Glomerular endothelial cell (primary cell): Measurements from ENCODE around the gene MEIKIN. TPM values are rescaled to one million over a fixed set of nuclear protein-coding genes. Genes with fewer than 3 reads are reported as not detected.

Source experiments
- DNase-seq: peaks from one replicate; pipeline ENCODE4 v3.0.0-alpha.2; 2011; ENCODE audit warnings: low read depth, low spot score; ENCODE audit errors: extremely low read depth
- total RNA-seq: library from RNA; depleted of rRNA; stranded (reverse); fragments of >200 nt; gene quantifications from 2 replicates; pipeline ENCODE4 v1.2.3, GENCODE V29; 2015

Gene MEIKIN
- total RNA-seq, 1 donor from 2014 or later: not detected

DNA sequence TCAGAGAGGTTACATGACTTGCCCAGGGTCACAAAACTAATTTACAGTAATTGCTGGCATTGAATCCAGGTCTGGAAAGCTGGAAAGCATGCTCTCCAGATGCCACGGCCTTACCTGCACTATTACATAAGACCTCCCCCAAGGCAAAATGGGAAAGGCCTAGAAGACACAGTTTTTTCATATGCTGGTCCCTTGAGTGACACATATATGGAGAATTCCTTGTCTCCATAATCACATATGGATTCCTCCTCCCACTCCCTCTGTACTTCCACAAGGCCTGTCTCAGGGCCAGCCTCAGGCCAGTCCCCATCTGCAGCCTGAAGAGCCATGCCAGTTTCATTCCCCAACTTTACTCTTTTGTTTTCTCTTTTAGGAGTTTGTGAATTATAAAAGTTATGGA lies 28.6 kb upstream of the MEIKIN start:
- DNase-seq: no peak

DNA sequence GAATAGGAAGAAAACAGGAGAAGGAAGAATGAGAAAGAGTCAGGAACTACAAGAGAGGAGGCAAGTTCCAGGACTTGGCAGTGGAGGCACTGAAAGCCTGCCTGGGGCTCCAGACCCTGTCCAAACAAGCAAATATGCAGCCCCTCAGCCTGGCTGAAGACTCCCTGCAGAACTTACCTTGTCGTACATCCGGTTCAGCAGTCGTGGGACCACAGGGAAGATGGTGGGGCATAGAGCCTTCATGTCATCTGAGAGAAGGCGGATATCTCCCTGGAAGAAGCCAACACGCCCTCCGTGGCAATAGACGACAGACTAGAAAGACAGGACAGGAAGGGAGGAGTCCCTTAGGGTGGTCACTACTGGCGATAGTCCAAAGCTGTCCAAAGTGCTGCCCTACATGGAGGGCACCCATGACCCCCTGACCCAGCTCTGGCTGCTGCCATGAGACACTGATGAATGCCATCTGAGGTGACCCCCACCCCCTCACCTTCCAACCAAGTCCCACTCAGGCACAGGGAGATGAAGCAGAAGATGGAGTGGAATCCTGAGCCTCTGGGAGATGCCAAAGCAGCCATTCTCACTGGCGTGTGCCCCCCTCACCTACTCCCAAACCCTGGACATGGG lies 27.7 kb upstream of the MEIKIN start:
- no peak for DNase-seq

- no peak for DNase-seq
These were observed 23.0 kb upstream of the MEIKIN start for GRCh38 chr5:131968396-131968954.

DNA sequence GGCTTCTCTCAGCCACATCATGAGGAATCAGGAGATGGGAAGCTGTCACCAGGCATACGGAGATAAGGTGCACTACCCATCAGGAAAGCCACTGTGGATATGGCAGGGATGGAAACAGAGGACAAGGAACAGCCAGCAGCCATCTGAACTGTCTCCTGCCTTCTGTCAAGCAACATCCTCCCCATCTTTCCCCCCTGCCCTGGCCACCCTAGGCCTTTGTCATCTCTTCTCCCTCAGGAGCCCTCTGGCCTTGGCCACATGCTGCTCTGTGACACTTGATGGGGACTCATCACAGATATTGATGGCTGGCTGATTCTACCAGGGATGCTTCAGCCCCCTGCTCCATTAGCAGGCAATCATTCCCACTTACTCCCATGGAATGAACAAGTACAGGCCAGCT lies 21.1 kb upstream of the MEIKIN start:
- DNase-seq: no peak

GRCh38 chr5:131965826-131966415 lies 20.5 kb upstream of the MEIKIN start:
- no peak for DNase-seq

- no peak for DNase-seq
These were observed 14.4 kb upstream of the MEIKIN start for GRCh38 chr5:131959906-131960305.

- no peak for DNase-seq
These were observed 13.7 kb upstream of the MEIKIN start for GRCh38 chr5:131959136-131959535.

GRCh38 chr5:131957721-131958441 lies 12.4 kb upstream of the MEIKIN start:
- DNase-seq: no peak

- no peak for DNase-seq
These were observed 8.5 kb upstream of the MEIKIN start for GRCh38 chr5:131953969-131954368.

DNA sequence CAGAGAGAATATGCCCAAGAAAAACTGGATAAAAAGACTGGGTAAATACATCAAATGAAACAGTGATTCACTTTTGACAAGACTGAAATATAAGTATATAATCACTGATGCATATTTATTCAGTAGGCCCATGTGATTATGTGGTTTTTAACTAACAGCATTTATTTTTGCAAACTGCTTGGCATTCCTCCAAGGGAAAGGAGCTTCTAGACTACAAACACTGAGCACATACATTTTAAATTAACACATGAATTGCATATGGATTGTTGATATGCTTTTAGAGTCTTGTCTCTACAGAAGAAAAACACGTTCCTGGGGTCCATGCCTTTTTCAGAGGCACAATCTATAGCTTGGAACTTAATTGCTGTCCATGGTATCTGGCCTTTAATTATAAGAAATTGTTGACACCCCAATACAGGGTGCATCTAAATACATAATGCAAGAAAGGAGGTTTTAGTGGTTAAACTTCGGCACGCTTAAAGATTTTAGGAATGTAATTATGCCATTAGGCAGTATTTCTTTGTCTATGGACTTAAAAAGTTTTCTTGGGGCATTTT lies 6.9 kb upstream of the MEIKIN start:
- no peak for DNase-seq

GRCh38 chr5:131950706-131951105 lies 5.2 kb upstream of the MEIKIN start:
- DNase-seq: no peak

- no peak for DNase-seq
These were observed 2.0 kb upstream of the MEIKIN start for GRCh38 chr5:131947445-131947844.

DNA sequence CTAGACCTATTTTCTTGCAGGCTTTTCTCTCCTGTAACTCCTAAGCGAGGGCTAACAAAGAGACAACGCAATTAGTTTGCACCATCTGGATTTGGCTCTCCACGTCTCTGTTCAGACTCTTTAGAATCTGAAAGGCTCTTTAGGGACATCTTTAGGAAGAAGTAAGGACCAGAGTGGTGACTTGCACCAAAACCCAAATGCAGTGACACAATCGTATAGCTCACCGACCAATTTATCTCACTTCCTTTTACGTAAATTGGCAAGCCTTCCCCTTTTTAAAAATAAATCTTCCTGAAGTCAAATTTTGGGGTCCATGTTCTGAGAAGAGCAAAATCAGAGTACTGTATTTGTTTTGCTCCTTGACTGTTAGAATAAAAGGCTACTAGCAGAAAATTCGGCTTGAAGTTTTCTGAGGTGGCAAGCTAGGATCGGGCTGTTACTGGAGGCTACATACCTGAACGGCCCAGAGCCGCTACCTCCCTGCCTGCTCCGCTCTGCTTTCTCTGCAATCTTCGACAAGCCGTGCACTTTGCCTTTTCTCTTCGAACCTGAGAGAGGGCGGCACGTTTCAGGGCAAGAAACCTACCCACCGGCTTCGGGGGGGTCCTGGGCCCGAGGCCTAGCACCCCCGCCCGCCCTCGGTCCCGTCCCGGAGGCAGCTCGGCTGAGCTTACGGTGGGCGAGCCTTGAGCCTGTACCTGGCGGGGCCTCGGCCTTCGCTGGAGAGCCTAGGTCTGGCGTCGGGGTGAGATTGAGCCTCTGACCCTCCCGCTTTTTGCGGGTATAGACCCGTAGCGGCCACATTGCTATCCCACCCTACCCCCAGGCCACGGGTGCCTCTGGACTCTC lies 537 bp downstream of the MEIKIN start:
- DNase-seq: no peak

- DNase-seq: no peak
These were observed 1.5 kb downstream of the MEIKIN start for GRCh38 chr5:131943916-131944315.

DNA sequence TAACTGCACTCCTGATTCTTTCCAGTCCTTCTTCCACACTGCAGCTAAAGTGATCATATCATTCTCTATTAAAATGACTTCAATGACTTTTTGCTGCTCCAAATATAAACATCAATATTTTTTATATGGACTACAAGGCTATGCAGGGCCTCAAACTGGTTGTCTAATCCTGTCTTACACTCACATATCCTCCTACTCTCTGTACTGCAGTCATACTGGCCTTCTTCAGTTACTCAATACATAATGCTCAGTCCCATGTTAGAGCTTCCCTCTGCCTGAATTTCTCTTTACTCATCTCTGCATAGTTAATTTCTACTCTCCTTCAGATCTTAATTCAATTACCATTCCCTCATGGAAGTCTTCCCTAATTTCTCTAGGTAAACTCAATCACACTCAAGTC lies 3.4 kb downstream of the MEIKIN start:
- DNase-seq: no peak

DNA sequence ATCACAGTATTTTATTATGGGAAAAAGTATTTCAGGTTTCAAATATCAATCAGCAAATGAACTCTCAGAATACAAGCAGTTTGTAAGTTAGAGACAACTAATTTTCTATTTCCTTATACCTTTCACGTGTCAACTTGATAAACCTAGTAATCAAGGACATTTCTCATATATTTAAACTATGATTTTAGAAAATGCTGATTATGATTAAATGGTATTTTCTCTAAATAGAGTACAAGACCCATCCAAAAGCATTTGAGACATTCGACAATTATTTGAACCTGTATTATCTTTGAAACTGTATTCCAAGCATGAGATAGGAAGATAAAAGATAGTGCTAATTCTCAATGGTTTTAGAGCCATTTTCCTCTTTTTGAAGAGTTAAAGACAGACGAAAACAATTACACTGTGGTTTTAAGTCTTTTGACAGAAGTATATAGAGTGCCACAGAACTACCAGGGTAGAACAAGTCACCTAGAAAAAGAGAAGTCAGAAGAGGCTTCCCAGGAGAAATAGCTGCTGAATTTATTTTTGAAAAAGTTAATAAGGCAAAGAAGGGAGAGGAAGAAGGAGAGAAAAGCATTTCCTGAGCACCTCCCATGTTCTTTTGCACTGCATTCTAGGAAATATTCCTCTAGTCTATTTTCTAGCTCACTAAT lies 5.6 kb downstream of the MEIKIN start:
- DNase-seq: no peak

- DNase-seq: no peak
These were observed 13.2 kb downstream of the MEIKIN start for GRCh38 chr5:131932235-131932634.

GRCh38 chr5:131928957-131929356 lies 16.5 kb downstream of the MEIKIN start:
- DNase-seq: no peak

DNA sequence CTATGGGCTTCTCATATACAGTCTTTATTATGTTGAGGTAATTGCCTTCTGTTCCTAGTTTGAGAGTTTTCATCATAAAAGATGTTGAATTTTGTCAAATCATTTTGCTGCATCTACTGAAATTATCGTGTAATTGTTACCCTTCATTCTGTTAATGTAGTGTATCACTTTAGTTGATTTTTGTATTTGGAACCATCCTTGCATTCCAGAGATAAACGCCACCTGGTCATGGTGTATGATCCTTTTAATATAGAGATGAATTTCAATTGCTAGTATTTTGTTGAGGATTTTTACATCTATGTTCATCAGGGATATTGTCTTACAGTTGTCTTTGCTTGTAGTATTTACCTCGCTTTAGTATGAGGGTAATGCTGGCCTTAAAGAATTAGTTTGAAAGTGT lies 19.3 kb downstream of the MEIKIN start:
- no peak for DNase-seq

- DNase-seq: no peak
These were observed 29.0 kb downstream of the MEIKIN start for GRCh38 chr5:131916481-131916880.
